GM12878 (cell line): ENCODE data around the gene ZNF428. TPM values are rescaled to one million over a fixed set of nuclear protein-coding genes. Genes with fewer than 3 reads are reported as not detected.

ENCODE experiments used
- ATAC-seq: fragments of 200-7000 bp; cut with Tn5 transposase; 3 replicates; pipeline ENCODE4 v1.9.1; 2020; ENCODE audit warnings: mild to moderate bottlenecking, moderate library complexity
- BruUV-seq: library from RNA; stranded (reverse); fragments of 400-500 nt; replicated peaks from 2 replicates; lab custom pipeline; 2021; lab: Mats Ljungman, UMichigan
- CTCF ChIA-PET: fragments of 300-600 bp; sonication (Branson Sonifier 250); formaldehyde crosslinking; extraction: SDS; loops from one replicate; lab custom pipeline; 2021; ENCODE audit warnings: inconsistent platforms; lab: Yijun Ruan, JAX
- POLR2A ChIA-PET: fragments of 350-600 bp; formaldehyde crosslinking; extraction: SDS; loops from one replicate; lab custom pipeline; 2021; ENCODE audit warnings: inconsistent platforms; lab: Charles Lee
- RAD21 ChIA-PET: fragments of 300-600 bp; sonication (Branson Sonifier 250); formaldehyde crosslinking; loops from one replicate; lab custom pipeline; 2023; ENCODE audit warnings: antibody characterized with exemption; ENCODE audit not compliant: unreplicated experiment; lab: Charles Lee
- SMC1A ChIA-PET: fragments of 300-600 bp; sonication (Branson Sonifier 250); formaldehyde crosslinking; loops from one replicate; lab custom pipeline; 2023; ENCODE audit not compliant: unreplicated experiment, uncharacterized antibody; lab: Charles Lee
- DNase-seq: peaks from one replicate; pipeline ENCODE4 v3.0.0-alpha.2; 2011; ENCODE audit warnings: low read depth, low spot score
- FAIRE-seq: peaks from 3 replicates; lab custom pipeline; 2011; peaks lifted over from hg19 to GRCh38; lab: Jason Lieb, UNC
- H2AFZ ChIP-seq: 2 replicates; pipeline ENCODE4 v1.6.0; 2011; ENCODE audit warnings: low read depth, low read length, control low read depth; ENCODE audit not compliant: control insufficient read depth
- H3K27ac ChIP-seq: 2 replicates; pipeline ENCODE4 v1.5.1; 2011; ENCODE audit warnings: control low read depth; ENCODE audit not compliant: control insufficient read depth, insufficient read depth
- H3K27me3 ChIP-seq, 2 experiments: replicated peaks in 1 of 2; 2 replicates each; pipeline versions ENCODE4 v1.6.0 to v1.6.1; 2011; ENCODE audit warnings: low read length in 1 of 2; ENCODE audit not compliant: control insufficient read depth in 2 of 2, insufficient read depth in 2 of 2
- H3K36me3 ChIP-seq, 2 experiments: 2 replicates each; pipeline ENCODE4 v1.5.1; 2011; ENCODE audit warnings: low read length in 1 of 2; ENCODE audit not compliant: control insufficient read depth in 2 of 2, insufficient read depth in 2 of 2
- H3K4me1 ChIP-seq: 2 replicates; pipeline ENCODE4 v1.6.1; 2011; ENCODE audit warnings: mild to moderate bottlenecking, low read length, moderate library complexity, mixed read lengths; ENCODE audit not compliant: control insufficient read depth, insufficient read depth
- H3K4me2 ChIP-seq: 2 replicates; pipeline ENCODE4 v1.6.0; 2011; ENCODE audit warnings: control low read depth; ENCODE audit not compliant: control insufficient read depth, insufficient read depth
- H3K4me3 ChIP-seq: fragments of 200-600 bp; sonication (generic); 2 replicates; pipeline ENCODE4 v1.5.1; 2016
- H3K79me2 ChIP-seq: 2 replicates; pipeline ENCODE4 v1.6.0; 2011; ENCODE audit warnings: low read length; ENCODE audit not compliant: control insufficient read depth, insufficient read depth
- H3K9ac ChIP-seq: 2 replicates; pipeline ENCODE4 v1.8.0; 2011; ENCODE audit warnings: low read length, control low read depth, mixed read lengths; ENCODE audit not compliant: control insufficient read depth, insufficient read depth
- H3K9me3 ChIP-seq: replicated peaks from 3 replicates; pipeline ENCODE4 v1.5.1; 2011; ENCODE audit warnings: mild to moderate bottlenecking, low read length; ENCODE audit not compliant: control insufficient read depth, insufficient read depth
- H4K20me1 ChIP-seq: 2 replicates; pipeline ENCODE4 v1.6.0; 2011; ENCODE audit not compliant: control insufficient read depth, insufficient read depth
- BACH1 ChIP-seq: fragments of 450-650 bp; IDR thresholded peaks from 2 replicates; pipeline ENCODE4 v1.6.1; 2017; ENCODE audit warnings: mild to moderate bottlenecking, borderline replicate concordance
- BHLHE40 ChIP-seq, 2 experiments: fragments of 450-650 bp in 1 of 2; IDR thresholded peaks; 2 replicates each; pipeline ENCODE4 v1.6.1; 2011 to 2017; ENCODE audit warnings: low read depth in 2 of 2, borderline replicate concordance in 1 of 2, improper control_type of control experiment in 1 of 2, low read length in 1 of 2, mild to moderate bottlenecking in 1 of 2
- CEBPB ChIP-seq, 2 experiments: fragments of 150-350 bp in 1 of 2; IDR thresholded peaks; 2 replicates each; pipeline ENCODE4 v1.6.1; 2012 to 2014; ENCODE audit warnings: low read depth in 2 of 2, low read length in 2 of 2, borderline replicate concordance in 1 of 2, inconsistent platforms in 1 of 2
- CHD4 ChIP-seq: fragments of 200-600 bp; sonication (generic); IDR thresholded peaks from 2 replicates; pipeline ENCODE4 v1.6.1; 2016; ENCODE audit warnings: mild to moderate bottlenecking
- DPF2 ChIP-seq: fragments of 450-650 bp; IDR thresholded peaks from 2 replicates; pipeline ENCODE4 v1.6.1; 2017; ENCODE audit warnings: mild to moderate bottlenecking
- ETV6 ChIP-seq, 2 experiments: fragments of 450-650 bp in 1 of 2; IDR thresholded peaks in 1 of 2; conservative IDR thresholded peaks in 1 of 2; 2 replicates each; pipeline ENCODE4 v1.6.1; 2014; ENCODE audit warnings: antibody characterized with exemption in 1 of 2, borderline replicate concordance in 1 of 2, low read depth in 1 of 2, mild to moderate bottlenecking in 1 of 2, moderate library complexity in 1 of 2
- NRF1 ChIP-seq: conservative IDR thresholded peaks from 2 replicates; pipeline ENCODE4 v1.6.1; 2011; ENCODE audit warnings: mild to moderate bottlenecking, low read depth, low read length, improper control_type of control experiment
- PAX5 ChIP-seq: IDR thresholded peaks from 2 replicates; pipeline ENCODE4 v1.6.1; 2011; ENCODE audit warnings: low read depth, low read length, borderline replicate concordance
- PML ChIP-seq: IDR thresholded peaks from 2 replicates; pipeline ENCODE4 v1.6.1; 2012; ENCODE audit warnings: low read length, inconsistent platforms
- RB1 ChIP-seq: fragments of 450-650 bp; formaldehyde crosslinking; IDR thresholded peaks from 2 replicates; pipeline ENCODE4 v1.6.1; 2017; ENCODE audit warnings: mild to moderate bottlenecking, borderline replicate concordance
- SMAD1 ChIP-seq: fragments of 450-650 bp; IDR thresholded peaks from 2 replicates; pipeline ENCODE4 v1.6.1; 2018; ENCODE audit warnings: mild to moderate bottlenecking, low read depth; ENCODE audit not compliant: partially characterized antibody
- TARDBP ChIP-seq: IDR thresholded peaks from 2 replicates; pipeline ENCODE4 v1.6.1; 2016; ENCODE audit warnings: borderline replicate concordance
- ZNF622 ChIP-seq: fragments of 450-650 bp; IDR thresholded peaks from 2 replicates; pipeline ENCODE4 v1.6.1; 2017; ENCODE audit warnings: mild to moderate bottlenecking, inconsistent platforms
- ZZZ3 ChIP-seq: IDR thresholded peaks from 2 replicates; pipeline ENCODE4 v1.6.1; 2011; ENCODE audit warnings: low read depth; ENCODE audit not compliant: control insufficient read depth, insufficient read length
- WGBS: methylation state at CpG from one replicate; pipeline ENCODE4 v1.1.6; 2016; ENCODE audit warnings: low lambda C conversion rate; ENCODE audit not compliant: insufficient replicate concordance, insufficient coverage; ENCODE audit errors: missing lambda C conversion rate; 5-methylcytosine and 5-hydroxymethylcytosine counted together
- in situ Hi-C: fragments of 300-500 bp; cut with MboI; formaldehyde crosslinking; loops from 9 replicates; pipeline ENCODE4 v1.14.3; 2018; ENCODE audit warnings: mixed read lengths
- intact Hi-C: fragments of 100-400 bp; cut with micrococcal nuclease; formaldehyde crosslinking; loops from one replicate; pipeline ENCODE4 v1.14.2; 2022; ENCODE audit not compliant: unreplicated experiment
- polyA plus RNA-seq, 11 experiments: library from polyadenylated mRNA; depleted of rRNA in 4 of 11; unstranded in 6 of 11; stranded (reverse) in 5 of 11; fragments of >200 nt; fragmentation: Nextera tagmentation in 4 of 11; fragmentation: Illumina TruSeq in 1 of 11; extraction: Ambion mirVana in 4 of 11; extraction: Trizol in 1 of 11; gene quantifications; 1 replicate in 1 of 11; 2 replicates in 10 of 11; pipeline versions ENCODE4 v1.2.1 to v1.2.3, GENCODE V29; 2011 to 2016; ENCODE audit warnings: inconsistent platforms in 2 of 11, missing spikeins in 2 of 11, low read depth in 1 of 11
- total RNA-seq, 4 experiments: library from RNA; depleted of rRNA in 3 of 4; stranded (reverse); fragments of >200 nt in 3 of 4; fragmentation: Illumina TruSeq in 1 of 4; extraction: Trizol in 1 of 4; gene quantifications; 2 replicates each; pipeline versions ENCODE4 v1.2.1 to v1.2.3, GENCODE V29; 2013 to 2021

The ZNF428 gene
- total and polyA plus RNA-seq, 10 of the 15 experiments (the other 5 are each of a cell fraction or from before 2014, with no cell fraction given) = 0.27 to 57.8 (median 20.4) TPM

- BruUV-seq = no TSS peak
- no peak overlapping the region for H3K9ac ChIP-seq
Measured at GRCh38 chr19:43572171-43572588, 47.2 kb downstream of the ZNF428 start.

DNA sequence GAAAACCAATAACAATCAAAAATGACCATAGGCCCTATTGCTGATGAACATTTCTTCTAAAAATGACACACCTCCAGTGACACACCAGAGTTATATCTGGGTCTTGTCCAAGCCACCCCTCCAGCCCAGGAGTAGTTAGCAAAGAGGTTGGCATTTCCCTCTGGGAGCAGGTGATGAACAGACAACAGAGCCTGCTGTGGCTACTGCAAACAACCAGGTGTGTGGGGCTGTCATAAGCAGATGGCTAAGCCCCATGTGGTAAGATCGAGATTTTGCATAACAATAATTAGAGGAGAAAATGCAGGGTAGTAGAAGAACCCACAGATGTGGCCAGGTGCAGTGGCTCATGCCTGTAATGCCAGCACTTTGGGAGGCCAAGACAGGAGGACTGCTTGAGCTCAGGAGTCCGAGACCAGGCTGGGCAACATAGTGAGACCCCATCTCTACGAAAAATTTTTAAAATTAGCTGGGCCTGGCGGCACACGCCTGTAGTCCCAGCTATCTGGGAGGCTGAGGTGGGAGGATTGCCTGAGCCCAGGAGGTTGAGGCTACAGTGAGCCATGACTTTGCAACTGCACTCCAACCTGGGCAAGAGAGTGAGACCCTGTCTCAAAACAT is 49.1 kb downstream of the ZNF428 start:
- Histone ChIP-seq H3K27ac (no peak overlapping the region), H3K9ac (no peak overlapping the region), H3K27me3 (no peaks in the 10 kb centered on the region), H3K4me2 (no peak overlapping the region), H3K79me2 (peaks cover 9% of the 10 kb centered on the region), H3K4me1 (no peaks in the 10 kb centered on the region; the same call in 1 of the 2 replicates), H3K4me3 (no peak overlapping the region), H3K9me3 (no peaks in the 10 kb centered on the region), H4K20me1 (no peaks in the 10 kb centered on the region), H2AFZ (no peak overlapping the region)
- RAD21 ChIA-PET = no interaction called here
- POLR2A ChIA-PET = no interaction called here
- DNase-seq = no peak
- ATAC-seq = peak; percentile 33; the same call in 2 of the 3 replicates
- BruUV-seq = no TSS peak
- TF ChIP-seq BHLHE40 (IDR thresholded peaks at IDR 0.05; ENCODE audit: borderline replicate concordance in 1 of 2, low read depth in 2 of 2, low read length in 1 of 2) = no peak
- TF ChIP-seq TARDBP = no peak
- TF ChIP-seq, all 136 proteins: peak for 0
- in situ Hi-C loops (no loop called here), intact Hi-C loops (no loop called here)
- 89% methylated on average over 5 of the region's 5 CpGs for WGBS
- SMC1A ChIA-PET = interaction anchor here (1.2 to 1.4 kb wide), 2 partner anchors 27 to 239 kb away, joined by 4 to 6 read pairs; partner anchors contain the start of gene ZNF576
- CTCF ChIA-PET = interaction anchor here (0.6 to 9.0 kb wide), 4 partner anchors 13 to 70 kb away, joined by 3 to 99 read pairs (median 10); partner anchors contain the start of genes IRGQ and ZNF576
- FAIRE-seq = no peak
- H3K36me3 ChIP-seq = peaks cover 0 to 3% of the 10 kb centered on the region in 2 experiments; a peak in 1 of 4 replicates

More at GRCh38 chr19:43572171-43572588, 47.2 kb downstream of the ZNF428 start:
- no peaks in the 10 kb centered on the region for H4K20me1 ChIP-seq
- DNase-seq (no peak), ATAC-seq (no peak), FAIRE-seq (no peak)
- H3K79me2 ChIP-seq = peaks cover 9% of the 10 kb centered on the region
- no peak overlapping the region for H3K4me3 ChIP-seq
- no peak overlapping the region for H3K4me2 ChIP-seq
- H3K4me1 ChIP-seq = peaks cover 5% of the 10 kb centered on the region
- H3K27me3 ChIP-seq = no peaks in the 10 kb centered on the region
- intact Hi-C loops (no loop called here), in situ Hi-C loops (no loop called here)
- ChIA-PET CTCF (interaction anchor here (1.2 to 9.0 kb wide), 3 partner anchors 12 to 23 kb away, joined by 4 to 99 read pairs (median 17); partner anchors contain the start of genes IRGQ and ZNF576), POLR2A (interaction anchor here (1.1 kb wide), 1 partner anchor 25 kb away, joined by 4 read pairs; the partner anchor contains the start of gene ZNF576), SMC1A (interaction anchor here (1.2 to 2.1 kb wide), 2 partner anchors 17 to 22 kb away, joined by 4 to 7 read pairs; no protein-coding TSS in a partner anchor), RAD21 (interaction anchor here (0.7 to 1.6 kb wide), 3 partner anchors 17 to 39 kb away, joined by 3 to 6 read pairs (median 4); partner anchors contain the start of gene ZNF575)
- H3K36me3 ChIP-seq = peaks cover 0 to 3% of the 10 kb centered on the region in 2 experiments; a peak in 1 of 4 replicates
- WGBS = 99% methylated on average over 3 of the region's 3 CpGs
- H3K9me3 ChIP-seq = no peaks in the 10 kb centered on the region
- no peak overlapping the region for H2AFZ ChIP-seq
- TF ChIP-seq ZNF622 (no peak), BACH1 (no peak), CHD4 (no peak), ZZZ3 (no peak), CEBPB (IDR thresholded peaks at IDR 0.05; ENCODE audit: borderline replicate concordance in 1 of 2, low read depth in 2 of 2, low read length in 2 of 2) (no peak), NRF1 (no peak), PAX5 (no peak), RB1 (no peak), SMAD1 (no peak), ETV6 (conservative IDR thresholded peaks at IDR 0.05 in 1 of 2, IDR thresholded peaks at IDR 0.05 in 1 of 2; ENCODE audit: borderline replicate concordance in 1 of 2, low read depth in 1 of 2) (no peak), PML (no peak), DPF2 (no peak)
- H3K27ac ChIP-seq = no peak overlapping the region
